Gastrocnemius medialis (tissue), 4 donors: ENCODE results near the gene ZNF606.

Source experiments
- POLR2A ChIP-seq, 2 donors: fragments of 450-650 bp; IDR thresholded peaks; one replicate each; pipeline ENCODE4 v1.6.1; 2017; ENCODE audit warnings: antibody characterized with exemption in 2 of 2, mild to moderate bottlenecking in 2 of 2, moderate library complexity in 2 of 2
- TF ChIP-seq, protein P1 (sequence below), 5 experiments: fragments of 450-650 bp in 3 of 5; fragments of 200-600 bp in 2 of 5; sonication (generic) in 2 of 5; IDR thresholded peaks in 4 of 5; conservative IDR thresholded peaks in 1 of 5; 1 replicate in 4 of 5; 2 replicates in 1 of 5; pipeline ENCODE4 v1.5.1; 2016 to 2019; ENCODE audit warnings: antibody characterized with exemption in 5 of 5, mild to moderate bottlenecking in 3 of 5, moderate library complexity in 3 of 5

DNA sequence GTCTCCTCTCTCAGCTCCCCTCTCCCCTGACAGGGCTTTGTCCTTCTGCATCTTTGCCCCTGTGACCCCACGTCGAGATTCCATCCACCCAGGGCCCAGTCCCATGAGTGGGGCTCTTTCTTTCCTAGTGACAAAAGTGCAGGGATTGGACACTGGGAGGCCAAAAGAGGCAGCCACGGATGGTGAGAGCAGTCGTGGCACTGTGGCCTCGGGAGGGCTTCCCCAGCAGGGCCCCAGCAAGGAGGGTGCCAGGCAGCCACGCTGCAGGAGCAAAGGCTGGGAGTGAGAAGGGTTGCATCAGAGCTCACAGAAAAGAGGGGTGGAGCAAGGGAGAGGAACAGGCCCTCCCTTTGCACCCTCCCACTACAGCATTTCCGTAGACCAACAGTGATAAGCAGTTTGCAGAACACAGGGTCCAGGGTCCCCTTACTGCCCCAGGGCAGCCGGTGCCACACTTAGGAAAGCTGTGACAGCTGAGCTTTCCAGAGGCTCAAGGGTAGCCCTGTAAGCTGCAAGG, 36.1 kb upstream of the ZNF606 start:
- TF ChIP-seq, protein P1, sequence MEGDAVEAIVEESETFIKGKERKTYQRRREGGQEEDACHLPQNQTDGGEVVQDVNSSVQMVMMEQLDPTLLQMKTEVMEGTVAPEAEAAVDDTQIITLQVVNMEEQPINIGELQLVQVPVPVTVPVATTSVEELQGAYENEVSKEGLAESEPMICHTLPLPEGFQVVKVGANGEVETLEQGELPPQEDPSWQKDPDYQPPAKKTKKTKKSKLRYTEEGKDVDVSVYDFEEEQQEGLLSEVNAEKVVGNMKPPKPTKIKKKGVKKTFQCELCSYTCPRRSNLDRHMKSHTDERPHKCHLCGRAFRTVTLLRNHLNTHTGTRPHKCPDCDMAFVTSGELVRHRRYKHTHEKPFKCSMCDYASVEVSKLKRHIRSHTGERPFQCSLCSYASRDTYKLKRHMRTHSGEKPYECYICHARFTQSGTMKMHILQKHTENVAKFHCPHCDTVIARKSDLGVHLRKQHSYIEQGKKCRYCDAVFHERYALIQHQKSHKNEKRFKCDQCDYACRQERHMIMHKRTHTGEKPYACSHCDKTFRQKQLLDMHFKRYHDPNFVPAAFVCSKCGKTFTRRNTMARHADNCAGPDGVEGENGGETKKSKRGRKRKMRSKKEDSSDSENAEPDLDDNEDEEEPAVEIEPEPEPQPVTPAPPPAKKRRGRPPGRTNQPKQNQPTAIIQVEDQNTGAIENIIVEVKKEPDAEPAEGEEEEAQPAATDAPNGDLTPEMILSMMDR (IDR thresholded peaks at IDR 0.05 in 4 of 5, conservative IDR thresholded peaks at IDR 0.05 in 1 of 5): no peak
- no peak for TF ChIP-seq POLR2A (IDR thresholded peaks at IDR 0.05)
